Esophagus muscularis mucosa (tissue), 3 donors: ENCODE data around the gene ERO1B.

Source experiments
- POLR2A ChIP-seq: fragments of 450-650 bp; IDR thresholded peaks from one replicate; pipeline ENCODE4 v1.6.1; 2017; ENCODE audit warnings: antibody characterized with exemption, moderate library complexity, mild to moderate bottlenecking, low read depth
- POLR2AphosphoS5 ChIP-seq, 2 donors: sonication (generic); formaldehyde crosslinking; IDR thresholded peaks; one replicate each; pipeline ENCODE4 v1.6.1; 2017; ENCODE audit warnings: antibody characterized with exemption in 2 of 2
- TF ChIP-seq, protein P1 (sequence below), 3 experiments: fragments of 200-600 bp in 2 of 3; fragments of 450-650 bp in 1 of 3; sonication (generic) in 2 of 3; IDR thresholded peaks; one replicate each; pipeline ENCODE4 v1.5.1; 2017 to 2019; ENCODE audit warnings: antibody characterized with exemption in 3 of 3, mild to moderate bottlenecking in 2 of 3, moderate library complexity in 1 of 3

DNA sequence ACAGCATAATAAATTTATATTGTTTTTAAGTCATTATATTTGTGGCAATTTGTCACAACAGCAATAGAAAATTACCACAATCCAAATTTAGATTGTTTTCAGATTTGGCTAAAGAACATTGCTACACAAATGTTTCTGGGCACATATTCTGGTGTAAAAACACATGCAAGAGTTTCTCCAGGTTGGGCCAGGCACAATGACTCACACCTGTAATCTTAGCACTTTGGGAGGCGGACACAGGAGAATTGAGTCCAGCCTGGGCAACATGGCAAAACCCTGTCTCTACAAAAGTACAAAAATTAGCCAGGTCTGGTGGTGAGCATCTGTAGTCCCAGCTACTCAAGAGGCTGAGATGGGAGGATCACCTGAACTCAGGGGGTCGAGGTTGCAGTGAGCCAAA is 8.4 kb downstream of the ERO1B start:
- TF ChIP-seq, protein P1, sequence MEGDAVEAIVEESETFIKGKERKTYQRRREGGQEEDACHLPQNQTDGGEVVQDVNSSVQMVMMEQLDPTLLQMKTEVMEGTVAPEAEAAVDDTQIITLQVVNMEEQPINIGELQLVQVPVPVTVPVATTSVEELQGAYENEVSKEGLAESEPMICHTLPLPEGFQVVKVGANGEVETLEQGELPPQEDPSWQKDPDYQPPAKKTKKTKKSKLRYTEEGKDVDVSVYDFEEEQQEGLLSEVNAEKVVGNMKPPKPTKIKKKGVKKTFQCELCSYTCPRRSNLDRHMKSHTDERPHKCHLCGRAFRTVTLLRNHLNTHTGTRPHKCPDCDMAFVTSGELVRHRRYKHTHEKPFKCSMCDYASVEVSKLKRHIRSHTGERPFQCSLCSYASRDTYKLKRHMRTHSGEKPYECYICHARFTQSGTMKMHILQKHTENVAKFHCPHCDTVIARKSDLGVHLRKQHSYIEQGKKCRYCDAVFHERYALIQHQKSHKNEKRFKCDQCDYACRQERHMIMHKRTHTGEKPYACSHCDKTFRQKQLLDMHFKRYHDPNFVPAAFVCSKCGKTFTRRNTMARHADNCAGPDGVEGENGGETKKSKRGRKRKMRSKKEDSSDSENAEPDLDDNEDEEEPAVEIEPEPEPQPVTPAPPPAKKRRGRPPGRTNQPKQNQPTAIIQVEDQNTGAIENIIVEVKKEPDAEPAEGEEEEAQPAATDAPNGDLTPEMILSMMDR (IDR thresholded peaks at IDR 0.05), result no peak
- TF ChIP-seq POLR2A (no peak), POLR2AphosphoS5 (IDR thresholded peaks at IDR 0.05) (no peak)
